ENCODE results near the gene NPDC1.
"Not testable (repeated sequence)": the region's sequence is repeated elsewhere in the genome, so short reads cannot be mapped to it uniquely, and the experiment has no call there.

NPDC1 gene

DNA sequence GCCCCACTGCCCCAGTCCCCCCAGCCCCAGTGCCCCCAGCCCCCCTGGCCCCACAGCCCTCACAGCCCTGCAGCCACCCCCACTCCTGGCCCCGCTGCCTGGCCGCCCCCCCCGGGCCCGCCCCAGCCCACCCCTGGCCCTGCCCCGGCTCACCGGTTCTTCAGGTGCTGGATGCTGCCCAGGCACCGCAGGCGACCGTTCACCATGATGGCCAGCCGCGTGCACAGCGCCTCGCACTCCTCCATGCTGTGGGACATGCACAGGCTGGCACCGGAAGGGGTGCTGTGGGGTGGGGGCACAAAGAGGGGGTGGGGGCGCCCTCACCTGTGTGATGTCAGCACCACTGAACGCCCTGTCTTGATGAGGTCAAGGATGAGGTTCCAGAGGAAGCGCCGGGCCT lies 36.8 kb downstream of the NPDC1 start:
- no peak for DNase-seq

DNA sequence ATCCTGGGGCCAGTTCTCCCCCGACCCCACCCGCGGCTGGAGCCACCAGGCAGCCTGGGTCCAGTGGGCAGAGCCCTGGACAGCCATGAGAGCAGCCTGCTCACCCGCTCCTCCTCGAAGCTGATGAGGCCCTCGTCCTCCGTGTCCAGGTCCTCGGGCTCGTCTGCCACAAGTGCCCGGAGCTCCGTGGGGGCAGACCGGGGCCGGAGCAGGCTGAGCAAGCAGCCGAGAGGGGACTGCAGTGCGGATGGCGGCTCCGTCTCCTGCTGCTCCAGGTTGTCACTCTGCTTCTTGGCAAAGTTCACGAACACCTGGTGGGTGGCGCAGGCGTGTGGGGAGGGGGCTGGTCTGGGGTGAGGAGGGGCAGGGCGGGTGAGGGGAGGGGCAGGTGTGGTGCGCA lies 37.7 kb downstream of the NPDC1 start:
- no peak for DNase-seq

DNA sequence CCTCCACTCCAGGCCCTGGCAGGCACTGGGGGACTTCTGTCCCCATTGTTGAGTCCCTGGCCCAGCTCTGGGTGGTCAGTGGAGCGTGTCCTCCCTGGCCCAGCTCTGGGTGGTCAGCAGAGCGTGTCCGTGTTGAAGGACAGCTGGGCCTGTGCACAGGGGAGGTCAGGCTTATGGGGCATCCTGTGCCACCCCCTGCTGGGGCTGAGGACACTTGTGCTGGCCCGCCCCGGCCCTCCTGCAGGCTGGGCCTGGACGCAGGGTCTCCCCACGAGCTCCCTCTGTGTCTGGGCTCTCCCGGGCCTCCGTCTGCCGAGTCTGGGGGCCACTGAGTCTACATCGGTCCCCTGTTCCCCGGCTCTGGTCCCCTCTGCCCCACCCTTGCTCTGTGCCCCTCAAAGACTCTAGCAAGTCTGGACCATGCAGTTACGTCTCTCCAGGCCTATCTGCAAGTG lies 38.1 kb downstream of the NPDC1 start:
- no peak for DNase-seq

DNA sequence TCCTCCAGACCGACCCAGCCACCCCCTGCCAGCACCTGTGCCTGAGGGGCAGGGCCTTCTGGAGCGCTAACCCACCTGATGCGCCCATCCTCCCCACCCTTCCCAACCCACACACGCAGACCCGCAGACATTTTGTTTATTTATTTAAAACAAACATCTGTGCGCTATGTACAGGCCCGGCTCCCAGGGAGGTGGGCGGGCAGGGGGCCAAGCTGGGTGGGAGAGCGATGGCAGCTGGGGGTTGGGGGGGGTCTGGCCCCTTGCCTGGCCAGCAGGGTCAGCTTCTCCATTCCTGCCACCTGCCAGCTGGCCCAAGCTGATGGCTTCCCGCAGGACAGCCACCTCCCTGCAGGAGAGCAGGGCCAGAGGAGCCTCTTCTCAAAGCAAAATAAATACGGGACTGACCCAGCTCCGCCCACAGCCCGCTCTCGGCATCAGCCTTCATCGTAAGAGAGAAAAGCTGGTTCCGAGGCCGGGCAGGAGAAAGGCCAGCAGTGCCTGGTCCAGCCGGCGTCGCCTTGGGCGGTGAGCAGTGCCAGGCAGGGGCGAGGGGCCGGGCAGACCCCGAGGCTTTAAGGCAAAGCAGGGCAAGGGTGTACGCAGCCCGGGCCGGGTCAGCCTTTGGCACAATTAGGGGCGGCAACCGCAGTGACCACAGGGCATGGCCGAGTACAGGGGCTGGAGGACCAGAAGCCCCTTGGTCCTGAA lies 38.7 kb downstream of the NPDC1 start:
- no peak for DNase-seq

DNA sequence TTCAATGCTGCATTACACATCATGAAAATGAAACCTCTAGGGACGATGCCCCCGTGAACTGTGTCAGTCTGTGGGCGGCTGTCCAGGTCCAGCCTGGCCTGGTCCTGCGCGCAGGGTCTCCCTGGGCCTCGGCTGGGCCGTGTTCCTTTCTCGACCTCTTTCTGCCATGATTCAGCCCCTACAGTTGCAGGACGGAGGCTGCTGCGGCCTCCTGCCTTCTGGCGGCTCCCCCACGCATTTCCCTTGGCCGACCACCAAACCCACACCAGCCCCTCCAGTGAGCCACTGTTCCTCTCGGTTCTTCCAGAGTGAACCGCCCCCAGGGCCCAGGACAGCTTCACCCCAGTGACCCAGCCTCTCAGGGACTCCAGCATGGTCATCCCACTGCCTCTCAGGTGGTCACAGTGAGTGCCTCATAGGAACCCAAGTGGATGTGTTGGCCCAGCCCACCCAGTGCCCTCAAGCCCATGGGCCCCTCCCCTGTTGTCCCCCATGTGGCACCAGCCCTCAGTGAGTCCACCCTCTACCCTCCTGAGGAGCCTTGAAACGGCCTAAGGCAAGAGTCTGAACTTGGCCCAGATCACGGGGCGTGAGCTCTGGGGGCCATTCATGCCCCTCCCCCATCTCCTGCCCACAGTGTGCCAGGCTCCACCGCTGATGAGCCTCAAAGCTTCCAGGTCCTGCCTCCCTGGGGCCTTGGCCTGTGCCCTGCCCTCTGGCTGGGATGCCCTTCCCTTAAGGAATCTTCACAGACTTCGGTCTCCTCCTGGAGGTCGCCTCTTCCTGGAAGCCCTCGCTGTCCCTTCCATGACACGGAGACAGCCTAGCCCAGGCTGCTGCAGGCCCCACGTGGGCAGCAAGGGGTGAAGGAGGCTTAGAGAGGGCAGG lies 39.6 kb downstream of the NPDC1 start:
- DNase-seq = no peak

DNA sequence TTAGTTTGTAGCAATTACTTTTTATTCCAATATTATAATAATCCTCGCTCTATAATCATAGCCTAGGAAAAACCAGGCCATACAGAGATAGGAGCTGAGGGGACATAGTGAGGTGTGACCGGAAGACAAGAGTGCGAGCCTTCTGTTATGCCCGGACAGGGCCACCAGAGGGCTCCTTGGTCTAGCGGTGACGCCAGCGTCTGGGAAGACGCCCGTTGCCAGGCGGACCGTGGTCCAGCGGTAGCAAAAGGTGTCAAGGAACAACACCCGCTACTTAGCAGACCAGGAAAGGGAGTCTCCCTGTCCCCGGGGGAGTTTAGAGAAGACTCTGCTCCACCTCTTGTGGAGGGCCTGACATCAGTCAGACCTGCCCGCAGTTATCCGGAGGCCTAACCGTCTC lies 41.7 kb downstream of the NPDC1 start:
- DNase-seq = not testable (repeated sequence)

DNA sequence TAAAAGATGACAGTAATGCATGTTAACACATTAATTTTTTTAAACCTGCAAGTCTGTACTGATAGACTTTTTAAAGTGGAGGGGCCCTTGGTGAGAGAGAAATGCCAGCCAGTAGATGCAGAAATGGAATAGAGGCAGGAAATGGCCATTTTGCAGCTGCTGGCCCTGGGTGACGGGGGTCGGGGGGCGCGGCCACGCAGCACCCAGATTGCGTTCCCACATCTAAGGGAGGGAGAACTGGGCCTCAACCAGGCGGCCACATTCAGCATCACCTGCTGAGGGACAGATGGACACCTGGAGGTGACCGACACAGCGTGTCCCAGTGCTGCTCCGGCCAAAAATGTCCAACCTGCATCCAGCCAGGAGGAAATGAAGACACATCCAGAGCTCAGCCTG lies 43.3 kb downstream of the NPDC1 start:
- no peak for DNase-seq

DNA sequence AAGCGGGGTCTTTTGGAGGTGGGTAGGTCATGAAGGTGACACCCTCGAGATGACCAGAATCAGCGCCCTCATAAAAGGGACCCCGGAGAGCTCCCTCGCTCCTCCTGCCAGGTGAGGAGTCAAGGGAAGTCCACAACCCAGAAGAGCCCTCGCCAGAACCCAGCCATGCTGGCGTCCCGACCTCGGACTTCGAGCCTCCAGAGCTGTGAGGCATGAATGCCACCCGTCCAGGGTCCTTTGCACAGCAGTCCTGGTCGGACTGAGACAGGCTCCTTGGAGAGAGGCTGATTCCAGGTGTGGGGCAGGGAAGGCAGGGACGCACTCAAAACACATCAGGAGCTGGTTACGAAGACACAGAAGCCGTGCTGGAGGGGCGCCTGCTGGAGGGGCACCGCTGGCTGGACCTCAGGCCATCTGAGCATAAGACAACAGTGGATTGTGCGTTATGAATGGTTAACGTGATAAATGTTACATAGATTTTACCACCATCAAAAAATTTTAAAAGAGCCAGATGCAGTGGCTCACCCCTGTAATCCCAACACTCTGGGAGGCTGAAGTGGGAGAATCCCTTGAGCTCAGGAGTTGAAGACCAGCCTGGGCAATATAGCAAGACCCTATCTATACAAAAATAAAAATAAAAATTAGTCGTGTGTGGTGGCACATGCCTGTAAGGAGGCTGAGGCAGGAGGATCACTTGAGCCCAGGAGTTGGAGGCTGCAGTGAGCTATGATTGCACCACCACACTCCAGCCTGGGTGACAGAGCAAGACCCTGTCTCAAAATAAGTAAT lies 43.9 kb downstream of the NPDC1 start:
- no peak for DNase-seq

DNA sequence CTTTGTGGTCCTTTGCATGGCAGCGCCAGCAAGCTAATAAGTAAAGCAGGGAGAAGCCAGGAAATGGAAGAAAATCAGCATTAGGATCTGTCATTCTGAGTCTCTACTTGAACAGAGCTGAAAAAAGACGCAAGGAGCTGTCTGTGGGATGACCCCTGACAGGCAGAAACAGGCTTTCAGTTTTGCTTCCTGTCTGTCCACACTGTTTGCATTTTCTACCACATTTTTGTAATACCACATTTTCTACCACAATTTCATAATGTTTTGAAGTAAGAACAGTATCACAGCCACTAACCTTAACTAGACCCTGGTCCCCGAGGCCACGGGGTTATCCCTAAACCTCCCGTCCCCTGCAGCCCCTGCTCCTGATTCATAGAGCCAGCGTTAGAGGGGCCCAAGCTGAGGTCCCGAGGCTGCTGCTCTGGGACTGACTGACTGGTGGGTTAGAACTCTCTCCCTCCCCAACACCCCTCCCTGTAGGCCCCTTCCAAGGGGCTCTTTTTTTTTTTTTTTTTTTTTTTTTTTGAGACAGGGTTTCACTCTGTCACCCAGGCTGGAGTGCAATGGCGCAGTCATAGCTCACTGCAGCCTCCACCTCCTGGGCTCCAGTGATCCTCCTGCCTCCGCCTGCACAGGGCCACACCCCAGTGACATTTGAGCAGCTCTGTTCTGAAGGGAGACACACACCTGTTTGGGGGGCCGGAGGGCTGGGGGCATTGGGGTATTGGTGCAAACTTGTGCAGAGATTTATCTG lies 45.6 kb downstream of the NPDC1 start:
- DNase-seq = no peak

DNA sequence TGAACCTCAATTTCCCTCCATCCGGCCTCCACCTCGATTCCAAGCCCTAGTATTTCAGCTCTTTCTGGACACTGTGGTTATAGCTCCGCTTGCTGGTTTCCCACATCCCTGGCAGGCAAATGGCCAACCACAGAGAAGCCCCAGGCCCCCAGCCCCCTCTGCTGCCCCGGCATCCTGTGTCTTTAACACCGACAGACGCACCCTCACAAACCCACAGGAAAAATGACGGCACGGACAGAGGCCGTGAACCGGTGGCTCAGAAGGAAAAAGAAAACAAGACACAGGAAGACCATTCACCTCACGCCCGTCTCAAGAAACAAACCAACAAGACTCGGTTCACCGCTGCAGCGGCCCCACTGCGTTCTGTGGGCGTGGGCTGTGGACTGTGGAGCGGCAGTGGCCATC lies 48.1 kb downstream of the NPDC1 start:
- no peak for DNase-seq

DNA sequence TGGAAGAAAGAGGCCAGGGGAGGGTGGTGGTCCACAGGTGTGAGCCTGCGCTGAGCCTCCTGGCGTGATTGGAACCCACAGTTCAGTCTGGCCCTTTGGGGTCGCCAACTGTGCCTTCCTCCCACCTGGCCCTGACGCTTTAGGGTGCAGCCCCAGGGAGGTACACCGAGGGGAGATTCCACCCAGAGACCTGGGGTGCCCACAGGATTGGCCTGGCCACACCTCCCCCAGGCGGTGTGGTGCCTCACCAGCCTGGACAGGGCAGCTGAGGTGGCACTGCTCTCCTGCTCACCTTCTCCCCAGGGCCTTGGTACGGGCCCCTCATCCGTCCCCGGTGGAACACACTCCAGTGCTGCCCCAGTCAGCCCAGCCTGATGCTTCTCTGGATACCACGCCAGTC lies 48.6 kb downstream of the NPDC1 start:
- no peak for DNase-seq

DNA sequence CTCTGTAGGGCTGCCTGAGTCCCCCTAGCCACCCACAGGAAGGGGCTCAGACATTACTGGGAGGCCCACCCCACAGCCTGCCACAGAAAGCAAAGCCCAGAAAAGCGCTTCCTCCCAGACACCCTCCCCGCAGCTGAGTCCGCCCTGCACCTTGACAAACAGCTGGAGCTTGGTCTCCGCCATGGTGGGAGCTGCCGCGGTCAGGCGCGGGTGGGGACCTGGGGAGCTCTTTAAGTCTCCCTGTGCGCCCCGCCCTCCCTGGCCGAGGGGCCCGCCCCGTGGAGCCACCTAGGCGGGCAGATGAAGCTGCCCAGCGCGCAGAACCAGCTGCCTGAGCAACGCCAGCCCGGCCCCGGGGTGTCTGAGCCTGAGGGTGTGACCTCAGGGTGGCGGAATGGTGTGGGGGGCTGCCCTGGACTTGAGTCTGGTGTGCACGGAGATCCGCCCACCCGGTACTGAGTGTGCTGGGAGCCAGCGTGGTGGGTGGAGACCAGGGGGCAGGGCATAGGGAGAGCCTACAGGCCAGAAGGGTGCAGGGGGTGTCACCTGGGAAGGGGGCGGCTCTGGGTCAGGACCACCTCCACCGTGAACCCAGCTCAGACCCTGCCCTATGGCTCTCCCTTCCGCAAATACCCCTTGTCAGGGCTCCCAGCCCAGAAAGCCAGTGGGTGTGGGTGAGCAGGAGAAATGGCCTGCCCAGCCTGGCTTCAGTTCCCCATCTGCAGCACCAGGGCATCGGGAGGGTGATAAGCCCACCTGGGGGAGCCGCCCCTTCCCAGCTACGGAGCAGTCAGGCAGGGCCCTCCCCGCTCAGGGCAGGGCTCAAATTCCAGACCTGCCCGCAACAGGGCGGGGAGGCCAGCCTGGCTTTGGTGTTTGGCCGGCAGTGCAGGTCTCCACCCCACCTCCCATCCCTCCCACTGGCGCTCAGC lies 49.4 kb downstream of the NPDC1 start, which contains the start of gene CLIC3:
TSS of gene CLIC3 (minus strand) at position 208 of the 932 bp plus-strand sequence. CDS start at position 183, 25 bp downstream.
- DNase-seq = no peak

DNA sequence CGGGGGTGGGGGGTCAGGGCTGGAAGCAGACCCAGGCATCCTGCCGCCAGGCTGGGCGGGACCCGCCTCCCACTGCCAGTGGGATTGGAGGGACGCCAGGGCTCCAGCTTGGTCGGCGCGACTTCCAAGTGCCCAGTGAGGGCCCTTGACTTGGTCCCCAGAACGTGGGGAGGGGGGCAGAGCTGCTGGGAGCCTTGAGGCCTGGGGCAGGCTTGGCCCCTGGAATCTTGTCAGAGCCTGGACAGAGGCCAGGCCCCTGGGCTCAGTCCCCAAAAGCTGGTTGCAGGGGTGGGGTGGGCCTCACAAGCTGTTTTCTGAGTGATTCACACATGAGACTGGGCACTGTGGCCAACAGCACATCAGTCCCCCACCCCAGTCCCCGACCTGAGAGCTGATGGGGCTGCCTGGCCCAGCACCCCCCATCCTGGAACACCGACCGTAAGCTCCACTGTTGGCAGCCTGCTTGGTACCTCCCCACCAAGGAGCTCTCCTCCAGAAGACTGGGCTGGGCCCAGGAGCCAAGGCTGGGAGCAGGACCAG lies 50.1 kb downstream of the NPDC1 start:
- DNase-seq = no peak

DNA sequence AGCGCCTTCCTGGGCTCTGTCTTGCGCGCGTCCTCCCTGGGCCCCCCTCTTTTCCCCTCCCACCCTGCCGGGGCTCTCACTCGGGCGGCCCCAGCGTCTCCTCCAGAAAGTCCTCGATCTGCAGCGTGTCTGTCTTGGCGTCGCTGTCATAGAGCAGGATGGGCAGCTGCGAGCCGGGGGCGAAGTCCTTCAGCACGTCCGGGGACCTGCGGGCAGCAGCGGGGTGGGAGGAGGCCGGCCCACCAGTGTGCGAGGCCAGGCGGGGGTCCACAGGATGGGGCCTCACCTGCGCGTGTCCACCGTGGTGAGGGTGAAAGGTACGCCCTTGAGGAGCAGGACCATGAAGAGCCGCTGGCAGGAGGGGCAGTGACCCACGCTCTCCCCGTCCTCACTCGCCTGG lies 50.6 kb downstream of the NPDC1 start:
- DNase-seq = no peak

DNA sequence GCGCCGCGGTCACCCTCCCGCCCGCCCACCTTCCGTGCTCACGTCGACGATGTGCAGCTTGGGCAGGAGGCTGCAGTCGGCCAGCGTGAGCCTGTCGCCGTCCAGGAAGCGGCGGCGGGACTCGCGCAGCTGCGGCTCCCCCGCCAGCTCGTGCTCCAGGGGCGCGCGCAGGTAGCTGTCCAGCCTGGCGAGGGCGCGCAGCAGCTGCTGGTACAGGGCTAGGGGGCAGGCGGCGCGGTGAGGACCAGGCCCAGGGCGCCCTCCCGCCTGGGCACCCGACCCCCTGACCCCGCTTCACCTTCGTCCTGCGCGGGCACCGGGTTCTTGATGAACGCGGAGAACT lies 51.1 kb downstream of the NPDC1 start:
- DNase-seq = no peak

DNA sequence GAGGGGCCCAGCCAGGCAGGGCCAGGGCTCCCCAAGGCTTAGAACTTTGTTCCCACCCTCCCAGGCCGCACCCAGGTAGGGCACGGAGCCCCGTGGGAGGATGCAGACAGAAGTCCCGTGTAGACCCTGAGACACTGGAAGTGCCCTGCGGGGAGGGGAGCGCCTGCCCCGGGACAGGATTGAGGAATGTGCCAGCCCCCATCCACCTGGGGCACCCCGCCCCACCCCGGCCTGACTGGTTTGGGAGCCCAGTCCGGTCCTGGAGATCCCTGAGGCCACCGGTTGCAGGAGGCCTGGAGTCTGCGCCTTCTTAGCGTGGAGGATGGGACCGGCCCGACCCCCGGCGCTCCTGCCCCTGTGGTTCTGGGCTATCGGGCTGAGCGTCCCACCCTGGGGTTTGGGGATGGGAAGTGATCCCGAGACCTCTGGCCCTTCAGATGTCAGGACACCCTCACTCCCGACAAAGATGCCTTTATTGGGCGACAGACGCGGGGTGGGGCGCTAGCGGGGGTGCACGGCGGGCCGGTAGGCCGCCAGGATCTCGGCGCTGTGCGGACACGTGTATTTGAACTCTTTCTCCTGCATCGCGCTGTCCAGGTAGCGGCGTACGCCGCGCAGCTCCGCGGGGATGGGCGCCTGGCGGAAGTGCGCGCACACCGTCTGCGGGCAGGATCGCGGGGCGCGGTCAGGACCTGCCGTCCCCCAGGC lies 51.6 kb downstream of the NPDC1 start:
- DNase-seq = no peak

DNA sequence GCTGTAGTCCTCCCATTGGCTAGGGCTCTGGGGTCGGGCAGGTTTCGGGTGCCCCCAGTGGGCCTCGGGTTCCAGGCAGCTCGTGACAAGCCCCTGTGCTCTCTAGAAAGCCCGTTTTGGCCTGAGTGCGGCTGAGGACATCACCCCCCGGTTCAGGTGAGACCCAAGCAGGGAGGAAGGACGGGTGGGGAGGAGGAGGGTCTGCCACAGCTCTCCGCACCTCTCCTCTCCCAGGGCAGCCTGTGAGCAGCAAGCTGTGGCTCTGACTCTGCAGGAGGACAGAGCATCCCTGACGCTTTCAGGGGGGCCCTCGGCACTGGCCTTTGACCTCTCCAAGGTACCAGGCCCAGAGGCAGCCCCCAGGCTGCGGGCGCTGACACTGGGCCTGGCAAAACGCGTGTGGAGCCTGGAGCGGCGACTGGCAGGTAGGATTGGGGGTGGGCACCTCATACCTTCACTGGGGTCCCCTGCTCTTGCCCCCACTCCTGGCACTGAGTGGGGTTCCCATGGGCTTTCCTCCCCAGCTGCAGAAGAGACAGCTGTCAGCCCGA lies 53.1 kb downstream of the NPDC1 start:
- DNase-seq = no peak

DNA sequence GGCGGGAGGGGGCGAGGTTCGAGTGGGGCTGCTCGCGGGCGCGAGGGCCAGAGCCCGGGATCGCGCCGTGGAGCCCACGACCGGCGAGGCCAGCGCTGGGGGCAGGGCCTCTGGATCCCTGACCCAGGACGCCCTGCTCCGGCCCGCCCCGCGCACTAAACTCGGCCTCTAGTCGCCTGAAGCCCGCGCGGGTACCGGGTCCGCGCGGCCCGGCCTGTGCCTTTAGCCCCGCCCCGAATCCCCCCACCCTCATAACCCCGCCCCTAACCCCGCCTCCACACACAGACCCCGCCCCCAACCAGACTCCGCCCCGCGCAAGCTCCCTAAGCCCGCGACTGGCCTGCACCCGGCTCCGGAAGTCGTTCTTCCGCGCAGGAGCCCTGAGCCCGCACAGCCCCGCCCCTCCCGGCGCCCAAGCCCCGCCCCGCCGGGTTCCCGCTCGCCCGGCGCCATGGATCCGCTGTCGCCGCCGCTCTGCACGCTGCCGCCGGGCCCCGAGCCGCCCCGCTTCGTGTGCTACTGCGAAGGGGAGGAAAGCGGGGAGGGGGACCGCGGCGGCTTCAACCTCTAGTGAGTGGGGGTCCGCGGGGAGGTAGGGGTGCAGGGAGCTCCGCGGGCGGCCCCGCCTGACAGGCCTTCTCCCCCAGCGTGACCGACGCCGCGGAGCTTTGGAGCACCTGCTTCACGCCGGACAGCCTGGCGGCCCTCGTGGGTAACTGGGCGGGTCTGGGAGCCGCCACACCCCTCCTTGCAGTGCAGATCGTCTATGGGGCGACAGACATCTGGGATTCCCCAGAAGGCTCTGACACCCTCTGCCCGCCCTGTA lies 53.8 kb downstream of the NPDC1 start, which contains the start of gene PAXX:
TSS of gene PAXX (plus strand) at position 430 of the 826 bp plus-strand sequence. CDS start at position 452, 22 bp downstream.
- DNase-seq = no peak

DNA sequence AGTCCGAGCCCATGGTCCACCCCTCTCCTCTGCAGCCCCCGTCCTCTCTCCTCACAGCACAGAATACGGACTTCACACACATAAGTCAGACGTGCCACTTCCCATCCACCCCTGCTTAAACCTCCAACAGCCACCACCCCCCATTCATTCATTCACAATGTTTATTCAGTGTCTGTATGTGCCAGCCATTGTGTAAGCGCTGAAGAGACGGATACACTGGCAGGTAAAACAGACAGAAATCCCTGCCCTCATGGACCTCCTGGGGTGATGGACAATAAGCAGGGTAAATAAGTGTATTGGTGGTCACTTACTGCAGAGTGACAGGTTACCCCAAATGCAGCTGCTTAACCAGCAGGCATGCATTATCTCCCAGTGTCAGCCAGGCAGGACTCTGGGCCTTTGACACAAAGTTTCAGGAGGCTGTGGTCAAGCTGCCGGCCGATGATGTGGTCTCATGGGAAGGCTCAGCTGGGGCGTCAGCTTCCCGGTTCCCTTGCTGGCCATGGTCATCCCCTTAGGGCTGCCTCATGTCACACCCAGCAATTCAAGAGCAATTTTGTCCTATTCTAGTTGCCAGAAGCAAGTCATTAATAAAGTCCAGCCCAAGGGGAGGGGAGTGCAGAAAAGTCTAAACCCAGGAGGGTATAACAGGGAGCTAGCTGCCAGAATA lies 55.6 kb downstream of the NPDC1 start:
- DNase-seq = no peak
